Measurements from ENCODE around the gene C16orf82. TPM values are rescaled to one million over a fixed set of nuclear protein-coding genes. Genes with fewer than 3 reads are reported as not detected.

The C16orf82 gene
- total RNA-seq = not detected in 2 replicates

DNA sequence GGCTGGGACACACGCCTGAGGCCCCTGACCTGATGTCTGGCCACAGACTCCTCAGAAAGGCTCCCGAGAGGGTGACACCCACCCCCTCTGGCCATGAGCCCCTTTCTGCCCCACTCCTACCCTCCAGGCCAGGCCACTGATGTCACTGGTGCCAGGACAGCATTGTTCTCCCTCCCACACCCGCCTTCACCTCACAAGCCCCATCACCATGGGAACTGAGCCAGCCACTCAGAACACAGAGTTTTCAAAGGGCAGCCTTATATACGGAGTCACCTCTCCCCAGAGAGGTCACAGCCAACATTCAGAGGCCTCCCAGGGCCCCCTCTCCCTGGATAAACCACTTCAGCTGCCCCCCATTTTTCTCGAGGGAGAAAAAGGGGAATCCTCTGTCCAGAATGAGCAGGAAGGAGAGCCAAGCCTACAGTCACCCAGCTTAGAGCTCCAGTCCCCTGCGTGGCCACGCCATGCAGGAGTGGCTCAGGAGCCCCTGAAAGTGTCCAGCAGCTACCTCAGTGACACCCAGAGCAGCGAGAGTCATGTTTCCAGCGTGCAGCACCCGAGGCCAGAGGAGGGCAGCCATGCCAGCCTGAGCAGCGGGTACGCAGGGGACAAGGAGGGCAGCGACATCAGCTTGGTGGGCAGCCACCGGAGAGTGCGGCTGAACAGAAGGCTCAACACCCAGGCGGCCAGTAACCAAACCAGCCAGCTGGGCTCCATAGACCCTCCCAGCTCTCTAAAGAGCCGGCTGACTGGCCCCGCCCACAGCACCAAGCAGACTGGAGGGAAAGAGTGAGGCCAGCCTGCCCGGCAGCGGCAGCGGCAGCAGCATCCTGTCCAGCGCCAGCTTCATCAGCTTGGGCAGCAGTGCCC, at the start of gene C16orf82:
Gene C16orf82, plus strand, starts transcription at position 260 of the 870 bp plus-strand sequence.

Other genes starting within 250 kb of the C16orf82 start
- gene KDM8, start 136.6 kb downstream of the C16orf82 start, total RNA-seq = 5.0 and 5.9 TPM in 2 replicates
- 31.4 and 43.3 TPM in 2 replicates for gene NSMCE1, start 201.8 kb downstream of the C16orf82 start, total RNA-seq
- 5.9 and 7.2 TPM in 2 replicates for gene IL4R, start 247.0 kb downstream of the C16orf82 start, total RNA-seq

Measured in placental epithelial cell (primary cell).